Left cardiac atrium (tissue), 4 donors: Measurements from ENCODE around the gene GXYLT2. TPM values are rescaled to one million over a fixed set of nuclear protein-coding genes. Genes with fewer than 3 reads are reported as not detected.
"Not testable (repeated sequence)": the region's sequence is repeated elsewhere in the genome, so short reads cannot be mapped to it uniquely, and the experiment has no call there.

ENCODE experiments used
- ATAC-seq, 2 donors: fragments of 200-7000 bp; cut with Tn5 transposase; one replicate each; pipeline ENCODE4 v1.9.1; 2020; ENCODE audit warnings: mild to moderate bottlenecking in 2 of 2, moderate library complexity in 2 of 2
- DNase-seq: peaks from one replicate; pipeline ENCODE4 v3.0.0-alpha.2; 2020
- intact Hi-C, 2 donors: fragments of 100-400 bp; cut with DNase I; formaldehyde crosslinking; loops; one replicate each; pipeline versions ENCODE4 v1.14.1 to v1.15.1; 2022 to 2023
- total RNA-seq, 2 donors: library from RNA; stranded (reverse); fragmentation: NEBNext Ultra II Directional; extraction: Animal tissue kit (Norgen Biotek cat#: 25700); gene quantifications; one replicate each; pipeline ENCODE4 v1.2.1, GENCODE V29; 2021
- donor health status: DM: no; HTN: yes; CAD: no.
- donor health status: DM: no; HTN: yes; CAD: no; lungs with severe emphysema.
- donor health status: DM: yes; HTN: yes; CAD: no.
- donor health status: Dilated cardiomyopathy.

GXYLT2 gene
- total RNA-seq, 2 donors from 2014 or later, result 26.3 to 27.4 TPM

DNA sequence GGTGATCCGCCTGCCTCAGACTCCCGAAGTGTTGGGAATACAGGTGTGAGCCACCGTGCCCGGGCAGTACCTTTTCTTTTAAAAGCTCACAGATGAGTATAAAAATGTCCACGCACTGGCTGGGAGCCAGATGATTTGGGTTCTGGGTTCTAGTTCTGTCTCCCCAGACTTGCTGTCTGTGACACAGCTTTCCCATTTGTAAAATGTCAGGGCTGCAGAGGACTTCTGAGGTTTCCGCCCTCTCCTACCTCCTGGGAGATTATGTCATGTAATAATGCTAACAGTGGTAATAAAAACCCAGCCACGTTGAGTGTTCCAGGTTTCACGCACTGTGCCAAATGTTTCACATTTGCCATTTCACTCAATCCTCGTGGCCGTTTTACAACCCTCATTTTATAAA is 107.5 kb downstream of the GXYLT2 start:
- ATAC-seq, result no peak
- intact Hi-C loops, result loop anchor here in 1 of 2 donors (5.0 kb wide), 2 partner anchors 33 to 58 kb away; no protein-coding TSS in a partner anchor
- no peak for DNase-seq

DNA sequence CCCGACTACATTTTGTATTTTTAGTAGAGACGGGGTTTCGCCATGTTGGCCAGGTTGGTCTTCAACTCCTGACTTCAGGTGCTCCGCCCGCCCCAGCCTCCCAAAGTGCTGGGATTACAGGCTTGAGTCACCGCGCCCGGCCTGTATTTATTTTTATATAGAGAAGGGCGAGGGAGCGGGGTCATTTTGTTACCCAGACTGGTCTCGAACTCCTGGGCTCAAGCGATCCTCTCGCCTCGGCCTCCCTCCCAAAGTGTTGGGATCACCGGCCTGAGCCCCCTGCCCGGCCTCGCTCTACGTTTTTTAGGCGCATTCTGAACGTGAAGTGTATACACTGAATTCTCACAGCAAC is 108.3 kb downstream of the GXYLT2 start:
- ATAC-seq (no peak), DNase-seq (peak; percentile 36)
- intact Hi-C loops, result loop anchor here in 1 of 2 donors (5.0 kb wide), 2 partner anchors 34 to 59 kb away; no protein-coding TSS in a partner anchor

GRCh38 chr3:72996473-72997333 is 108.9 kb downstream of the GXYLT2 start, which contains the start of gene PPP4R2:
PPP4R2 (plus strand) TSS chr3:72996811; CDS start chr3:72997038, 227 bp downstream.
- intact Hi-C loops, result loop anchor here in 1 of 2 donors (5.0 kb wide), 2 partner anchors 34 to 59 kb away; no protein-coding TSS in a partner anchor
- peak; percentile 93 for DNase-seq
- peak; percentile 98 for ATAC-seq

- DNase-seq, result no peak
- ATAC-seq, result peak; percentile 24 to 28
- intact Hi-C loops, result loop anchor here in 1 of 2 donors (5.0 kb wide), 2 partner anchors 35 to 60 kb away; no protein-coding TSS in a partner anchor
Measured at GRCh38 chr3:72997421-72997961, 109.6 kb downstream of the GXYLT2 start.

GRCh38 chr3:72998466-72998865 is 110.6 kb downstream of the GXYLT2 start:
- DNase-seq (no peak), ATAC-seq (no peak)
- intact Hi-C loops, result loop anchor here in 1 of 2 donors (5.0 kb wide), 2 partner anchors 36 to 61 kb away; no protein-coding TSS in a partner anchor

- intact Hi-C loops, result loop anchor here in 1 of 2 donors (5.0 to 10.0 kb wide), 3 partner anchors 38 to 63 kb away; no protein-coding TSS in a partner anchor
- DNase-seq (no peak), ATAC-seq (no peak)
Measured at GRCh38 chr3:72999951-73000350, 112.1 kb downstream of the GXYLT2 start.

- ATAC-seq, DNase-seq: not testable (repeated sequence)
- intact Hi-C loops, result loop anchor here in 1 of 2 donors (10.0 kb wide), 1 partner anchor 52 kb away; no protein-coding TSS in a partner anchor
Measured at GRCh38 chr3:73003050-73003449, 115.2 kb downstream of the GXYLT2 start.

- ATAC-seq (no peak), DNase-seq (no peak)
- intact Hi-C loops, result loop anchor here in 1 of 2 donors (10.0 kb wide), 1 partner anchor 50 kb away; no protein-coding TSS in a partner anchor
Measured at GRCh38 chr3:73004316-73004715, 116.5 kb downstream of the GXYLT2 start.

- intact Hi-C loops, result loop anchor here in 1 of 2 donors (10.0 kb wide), 1 partner anchor 47 kb away; no protein-coding TSS in a partner anchor
- no peak for ATAC-seq
- DNase-seq, result no peak
Measured at GRCh38 chr3:73007992-73008712, 120.3 kb downstream of the GXYLT2 start.

GRCh38 chr3:73009008-73009407 is 121.2 kb downstream of the GXYLT2 start:
- intact Hi-C loops, result loop anchor here in 1 of 2 donors (10.0 kb wide), 1 partner anchor 46 kb away; no protein-coding TSS in a partner anchor
- no peak for ATAC-seq
- no peak for DNase-seq

GRCh38 chr3:73009750-73010149 is 121.9 kb downstream of the GXYLT2 start:
- intact Hi-C loops, result loop anchor here in 1 of 2 donors (10.0 kb wide), 1 partner anchor 45 kb away; no protein-coding TSS in a partner anchor

GRCh38 chr3:73010158-73010557 is 122.3 kb downstream of the GXYLT2 start:
- no peak for ATAC-seq
- intact Hi-C loops, result no loop called here
- DNase-seq, result no peak

More at GRCh38 chr3:73009750-73010149, 121.9 kb downstream of the GXYLT2 start:
- ATAC-seq (no peak), DNase-seq (no peak)

DNA sequence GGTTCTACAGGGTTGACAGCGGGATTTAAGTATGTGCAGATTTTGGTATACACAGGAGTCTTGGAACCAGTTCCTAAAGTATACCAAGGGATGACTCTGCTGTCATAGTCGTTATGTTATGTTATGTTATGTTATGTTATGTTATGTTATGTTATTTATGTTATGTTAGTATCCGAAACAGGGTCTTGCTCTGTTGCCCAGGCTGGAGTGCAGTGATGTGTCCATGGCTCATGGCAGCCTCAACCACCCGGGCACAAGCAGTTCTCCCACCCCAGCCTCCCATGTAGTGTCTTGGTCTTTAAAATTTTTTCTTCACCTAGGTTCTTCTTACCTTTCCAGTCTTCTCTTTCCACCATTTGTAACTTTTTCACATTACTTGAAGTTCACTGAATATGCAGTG is 130.5 kb downstream of the GXYLT2 start:
- ATAC-seq (no peak), DNase-seq (no peak)
- intact Hi-C loops, result no loop called here

- ATAC-seq (no peak), DNase-seq (no peak)
- intact Hi-C loops, result no loop called here
Measured at GRCh38 chr3:73018790-73019441, 131.1 kb downstream of the GXYLT2 start.

GRCh38 chr3:73021301-73021835 is 133.5 kb downstream of the GXYLT2 start:
- intact Hi-C loops, result no loop called here
- ATAC-seq (no peak), DNase-seq (no peak)

- no peak for ATAC-seq
- DNase-seq, result no peak
- intact Hi-C loops, result no loop called here
Measured at GRCh38 chr3:73024836-73025235, 137.0 kb downstream of the GXYLT2 start.

- intact Hi-C loops, result no loop called here
- ATAC-seq, result no peak
- no peak for DNase-seq
Measured at GRCh38 chr3:73026111-73026759, 138.4 kb downstream of the GXYLT2 start.
